ENCODE results near the gene SV2A.
"Not testable (repeated sequence)": the region's sequence is repeated elsewhere in the genome, so short reads cannot be mapped to it uniquely, and the experiment has no call there.

The SV2A gene

DNA sequence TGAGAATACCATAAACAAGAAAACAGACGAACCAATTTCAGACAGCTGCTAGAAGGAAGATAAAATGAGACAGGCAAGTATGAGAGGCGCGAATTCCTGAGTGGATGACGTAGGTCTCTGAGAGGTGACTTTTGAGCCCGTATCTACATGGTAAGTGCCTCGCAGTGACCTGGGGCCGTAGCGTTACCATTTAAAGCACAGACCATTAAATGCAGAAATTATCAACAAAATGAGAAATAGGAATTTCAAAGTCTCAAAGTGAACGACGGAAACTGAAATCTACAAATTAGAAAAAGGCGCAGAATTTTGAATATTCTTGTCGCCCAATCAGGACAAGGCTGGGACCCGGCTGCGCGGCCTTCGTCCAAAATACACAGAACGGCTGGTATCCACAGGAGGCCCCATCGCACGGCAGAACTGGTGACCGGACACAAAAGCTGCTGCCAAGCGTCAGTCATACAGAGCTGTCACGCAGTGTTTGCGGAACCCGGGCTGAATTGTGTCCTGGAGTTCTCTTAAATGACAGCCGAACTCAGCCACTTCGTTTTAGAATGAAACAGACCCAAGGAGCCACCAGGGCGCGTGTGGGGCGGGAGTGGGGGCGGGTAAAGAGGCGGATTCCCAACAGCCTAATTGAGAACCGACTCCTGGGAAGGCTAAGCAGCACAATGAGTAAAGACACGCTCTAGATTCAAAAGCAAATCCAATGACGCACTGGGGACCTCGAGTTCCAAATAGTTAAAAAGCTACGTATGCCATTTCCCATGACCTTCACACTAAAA, 32.1 kb downstream of the SV2A start:
- H3K36me3 Mint-ChIP-seq: no peaks in the 10 kb centered on the region
- no peaks in the 10 kb centered on the region for H3K27me3 Mint-ChIP-seq
- no peak overlapping the region for H3K27ac Mint-ChIP-seq
- no peak overlapping the region for H3K4me3 Mint-ChIP-seq
- peaks cover 11% of the 10 kb centered on the region for H3K4me1 Mint-ChIP-seq
- H3K9me3 Mint-ChIP-seq: no peaks in the 10 kb centered on the region

DNA sequence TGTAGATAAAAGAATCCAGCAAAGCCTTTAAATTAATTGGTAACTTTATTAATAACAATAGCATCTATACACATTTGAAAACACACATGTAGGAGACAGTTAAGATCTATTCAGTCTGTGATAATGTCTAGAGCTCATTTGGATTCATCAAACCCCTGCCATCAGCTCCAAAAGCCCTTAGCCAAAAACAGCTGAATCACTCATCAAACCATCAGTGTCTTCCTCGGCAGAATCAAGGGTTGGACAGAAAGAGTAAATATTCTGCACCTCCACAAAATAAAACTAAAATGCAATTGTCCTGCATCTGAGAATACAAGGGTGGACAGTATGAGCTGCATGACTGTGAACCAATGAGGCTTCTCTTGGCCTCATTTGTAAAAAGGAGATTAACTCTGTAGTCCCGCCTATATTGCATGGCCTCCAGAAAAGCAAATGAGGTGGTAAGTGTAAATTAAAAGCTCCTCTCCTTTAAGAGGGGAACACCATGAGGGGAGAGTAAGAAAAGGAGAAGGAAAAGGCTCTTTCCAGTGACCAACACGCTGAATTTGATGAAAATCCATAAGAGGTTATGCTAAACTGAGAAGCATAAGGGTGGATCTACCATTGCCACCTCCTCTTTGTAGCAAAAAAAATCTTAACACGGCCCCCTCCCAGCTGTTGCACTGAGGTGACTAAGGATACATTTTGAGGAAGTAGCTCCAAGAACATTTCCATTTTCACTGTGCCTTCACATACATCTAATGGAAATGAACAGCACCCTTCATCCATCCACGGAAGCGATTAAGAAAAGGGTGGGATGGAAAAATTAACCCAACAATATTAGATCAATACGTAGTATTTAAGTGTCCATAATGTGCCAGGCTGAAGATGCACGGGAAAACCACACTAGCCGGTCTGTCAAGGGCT, 33.0 kb downstream of the SV2A start:
- Mint-ChIP-seq H3K4me3 (no peak overlapping the region), H3K36me3 (no peaks in the 10 kb centered on the region), H3K27ac (no peak overlapping the region), H3K4me1 (peaks cover 17% of the 10 kb centered on the region), H3K27me3 (no peaks in the 10 kb centered on the region), H3K9me3 (no peaks in the 10 kb centered on the region)

DNA sequence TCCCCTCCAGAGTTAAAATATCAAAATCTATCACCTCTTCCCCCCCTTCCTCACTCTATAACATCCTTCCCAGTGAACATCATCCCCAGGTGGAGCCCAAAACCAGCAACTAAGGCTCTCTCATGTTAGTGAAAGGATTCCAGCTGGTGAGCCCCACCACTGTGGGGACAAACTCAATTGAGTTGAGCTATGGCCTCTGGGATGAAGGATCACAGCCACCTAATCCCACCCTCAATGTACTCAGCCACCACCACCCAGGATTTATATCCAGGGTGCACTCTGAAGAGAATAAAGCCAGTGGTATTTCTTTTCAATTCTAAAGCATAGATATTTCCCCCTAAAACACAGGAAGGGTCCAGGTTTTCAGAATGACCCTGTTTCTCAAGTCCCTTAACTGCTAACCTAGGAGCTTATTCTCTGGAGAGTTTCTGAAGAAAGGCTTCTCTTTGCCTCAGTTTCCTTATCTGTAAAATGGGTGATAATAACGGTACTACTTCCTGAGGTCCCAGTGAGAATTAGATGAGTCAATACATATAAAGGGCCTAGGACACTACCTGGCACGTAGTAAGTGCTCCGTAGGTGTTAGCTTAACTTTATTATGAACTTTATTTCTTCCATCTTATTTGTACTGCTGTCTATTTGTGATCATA, 33.9 kb downstream of the SV2A start:
- Mint-ChIP-seq H3K4me3 (peak overlapping the region; percentile 20), H3K9me3 (no peaks in the 10 kb centered on the region), H3K4me1 (peaks cover 27% of the 10 kb centered on the region), H3K27ac (peak overlapping the region; percentile 60), H3K36me3 (no peaks in the 10 kb centered on the region), H3K27me3 (no peaks in the 10 kb centered on the region)

DNA sequence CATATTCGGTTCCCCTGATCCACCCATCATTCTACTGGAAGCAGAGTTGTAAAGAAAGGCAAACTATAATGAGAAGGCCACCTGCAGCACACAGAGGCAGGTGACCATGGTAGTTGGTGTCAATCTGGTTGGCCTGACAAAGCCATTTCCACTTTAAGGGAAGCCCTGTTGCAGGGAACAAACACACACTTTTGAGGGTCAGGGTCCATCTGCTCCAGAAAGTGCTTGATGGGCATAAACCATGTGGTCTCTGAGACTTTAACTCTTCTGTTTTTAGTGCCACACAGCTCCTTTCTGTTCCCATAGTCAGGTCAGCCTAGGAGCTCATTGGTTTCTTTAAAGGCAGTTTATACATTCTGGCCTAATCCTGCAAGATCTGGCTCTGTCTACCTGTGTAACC, 35.8 kb downstream of the SV2A start:
- Mint-ChIP-seq H3K4me3 (no peak overlapping the region), H3K27ac (peak overlapping the region; percentile 63), H3K36me3 (peaks cover 2% of the 10 kb centered on the region), H3K9me3 (no peaks in the 10 kb centered on the region), H3K27me3 (no peaks in the 10 kb centered on the region), H3K4me1 (peaks cover 36% of the 10 kb centered on the region)

DNA sequence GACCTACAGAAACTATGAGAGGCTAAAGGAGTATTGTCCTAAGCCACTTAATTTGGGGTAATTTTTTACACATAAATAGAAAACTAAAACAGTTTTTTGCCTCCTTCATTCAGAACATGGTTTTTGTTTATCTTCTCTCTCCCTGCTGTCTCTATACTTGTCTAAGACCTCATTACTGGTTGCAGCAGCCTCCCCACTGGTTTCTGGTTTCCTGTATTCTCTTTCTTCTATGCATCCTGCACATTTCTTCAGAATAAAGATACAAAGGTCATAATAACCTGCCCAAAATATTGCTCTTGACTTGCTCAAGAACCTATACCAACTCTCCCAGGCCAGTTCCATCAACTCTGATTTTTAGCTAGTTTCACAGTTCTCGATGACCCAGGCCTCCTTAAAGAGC, 38.1 kb downstream of the SV2A start:
- Mint-ChIP-seq H3K36me3 (peaks cover 2% of the 10 kb centered on the region), H3K4me3 (no peak overlapping the region), H3K4me1 (peaks cover 36% of the 10 kb centered on the region), H3K27ac (peak overlapping the region; percentile 90), H3K9me3 (no peaks in the 10 kb centered on the region), H3K27me3 (no peaks in the 10 kb centered on the region)

DNA sequence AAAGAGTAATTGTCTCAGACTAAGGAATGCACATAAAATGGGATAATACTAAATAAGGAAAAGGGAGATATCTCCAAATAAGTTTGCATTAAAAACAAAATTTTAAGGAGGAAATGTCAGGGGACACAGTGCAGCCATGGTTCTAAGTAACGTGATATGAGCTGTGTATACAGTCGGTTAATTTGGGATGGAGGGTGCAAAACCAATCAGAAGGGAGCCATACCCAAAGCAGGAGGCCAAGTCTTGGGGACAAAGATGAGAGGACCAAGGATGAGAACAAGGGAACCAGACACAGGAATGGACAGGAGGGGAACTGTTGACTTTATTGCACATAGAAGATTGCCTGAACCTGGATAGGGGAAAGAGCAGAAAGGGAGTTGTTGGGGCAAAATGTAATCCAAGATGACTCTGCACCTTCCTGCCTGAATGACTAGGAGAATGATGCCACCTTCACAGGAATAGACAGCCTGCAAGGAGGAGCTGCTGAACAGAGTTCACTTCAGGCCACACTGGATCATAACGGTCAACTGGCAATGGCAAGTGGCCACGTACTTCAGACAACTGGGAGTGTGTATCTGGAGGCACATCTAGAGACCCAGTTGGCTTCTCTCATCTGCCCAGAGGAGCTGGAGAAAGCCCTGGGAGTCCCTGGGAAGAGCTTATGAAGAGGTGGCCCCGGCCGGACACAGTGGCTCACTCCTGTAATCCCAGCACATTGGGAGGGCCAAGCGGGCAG, 40.3 kb downstream of the SV2A start:
- peaks cover 34% of the 10 kb centered on the region for H3K4me1 Mint-ChIP-seq
- H3K27me3 Mint-ChIP-seq: no peaks in the 10 kb centered on the region
- H3K4me3 Mint-ChIP-seq: no peak overlapping the region
- H3K36me3 Mint-ChIP-seq: peaks cover 2% of the 10 kb centered on the region
- peak overlapping the region; percentile 59 for H3K27ac Mint-ChIP-seq
- H3K9me3 Mint-ChIP-seq: no peaks in the 10 kb centered on the region

DNA sequence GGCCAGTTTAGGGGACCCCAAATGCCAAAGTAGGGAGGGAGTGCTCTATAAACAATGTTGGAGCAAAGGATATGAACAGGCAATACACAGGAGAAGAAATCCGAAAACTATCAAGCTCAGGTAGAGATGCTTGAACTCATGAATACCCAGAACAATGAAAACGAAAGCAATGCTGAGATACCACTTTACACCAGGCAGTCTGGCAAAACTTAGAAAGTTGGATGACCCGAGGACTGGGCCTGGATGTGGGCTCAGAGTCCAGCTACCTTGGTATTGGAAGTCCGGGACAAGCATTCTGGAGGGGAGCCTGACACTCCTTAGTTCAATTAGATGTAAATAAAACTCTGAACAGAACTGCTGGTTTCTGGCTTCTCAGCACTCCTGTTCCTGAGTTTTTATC, 44.6 kb downstream of the SV2A start:
- not testable (repeated sequence) for H3K27ac Mint-ChIP-seq, H3K4me1 Mint-ChIP-seq, H3K27me3 Mint-ChIP-seq, H3K9me3 Mint-ChIP-seq, H3K4me3 Mint-ChIP-seq, H3K36me3 Mint-ChIP-seq

DNA sequence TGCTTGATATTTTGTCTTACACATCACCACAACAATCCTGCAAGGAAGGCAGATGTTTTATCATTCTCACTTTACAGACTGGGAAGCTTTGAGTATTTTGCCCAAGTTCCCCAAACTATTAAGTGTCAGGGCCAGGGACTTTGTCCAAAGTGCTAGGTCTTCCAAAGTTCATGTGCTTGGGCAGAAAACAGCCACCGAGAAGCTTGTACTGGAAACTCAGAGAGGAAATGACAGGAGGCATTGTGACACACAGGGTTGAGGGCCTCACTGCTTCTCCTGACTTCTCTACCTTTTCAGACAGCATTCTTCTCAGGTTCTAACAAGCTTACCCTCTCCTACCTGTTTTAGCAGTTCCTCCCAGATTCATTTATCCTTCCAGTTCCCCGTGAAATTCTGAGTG, 50.8 kb downstream of the SV2A start:
- H3K36me3 Mint-ChIP-seq, H3K4me1 Mint-ChIP-seq, H3K27me3 Mint-ChIP-seq, H3K27ac Mint-ChIP-seq, H3K4me3 Mint-ChIP-seq, H3K9me3 Mint-ChIP-seq: not testable (repeated sequence)

DNA sequence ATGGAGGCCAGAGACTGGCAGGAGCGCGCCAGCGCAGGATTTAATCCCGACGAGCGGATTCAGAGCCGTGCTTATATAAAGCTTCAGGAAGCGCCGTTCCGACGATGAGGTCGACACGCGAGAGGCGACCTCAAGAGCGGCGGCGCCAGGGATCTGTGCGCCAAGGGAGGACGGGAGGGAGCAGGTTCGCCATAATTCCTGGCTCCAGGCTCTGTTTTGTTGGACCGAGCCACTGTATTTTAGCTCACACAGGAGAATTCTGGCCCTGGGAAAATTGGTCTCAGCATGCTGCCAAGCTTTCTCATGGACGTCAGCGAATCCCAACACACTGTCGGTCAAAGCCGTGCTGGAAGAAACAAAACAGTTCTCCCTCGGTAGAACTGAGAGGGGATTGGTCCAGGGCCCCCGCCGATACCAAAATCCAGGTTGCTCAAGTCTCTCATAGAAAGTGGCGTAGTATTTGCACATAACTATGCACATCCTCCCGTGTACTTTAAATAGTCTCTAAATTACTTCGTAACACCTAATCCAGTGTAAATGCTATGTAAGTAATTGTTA, 56.1 kb downstream of the SV2A start:
- H3K4me3 Mint-ChIP-seq, H3K4me1 Mint-ChIP-seq, H3K27ac Mint-ChIP-seq, H3K27me3 Mint-ChIP-seq, H3K36me3 Mint-ChIP-seq, H3K9me3 Mint-ChIP-seq: not testable (repeated sequence)

DNA sequence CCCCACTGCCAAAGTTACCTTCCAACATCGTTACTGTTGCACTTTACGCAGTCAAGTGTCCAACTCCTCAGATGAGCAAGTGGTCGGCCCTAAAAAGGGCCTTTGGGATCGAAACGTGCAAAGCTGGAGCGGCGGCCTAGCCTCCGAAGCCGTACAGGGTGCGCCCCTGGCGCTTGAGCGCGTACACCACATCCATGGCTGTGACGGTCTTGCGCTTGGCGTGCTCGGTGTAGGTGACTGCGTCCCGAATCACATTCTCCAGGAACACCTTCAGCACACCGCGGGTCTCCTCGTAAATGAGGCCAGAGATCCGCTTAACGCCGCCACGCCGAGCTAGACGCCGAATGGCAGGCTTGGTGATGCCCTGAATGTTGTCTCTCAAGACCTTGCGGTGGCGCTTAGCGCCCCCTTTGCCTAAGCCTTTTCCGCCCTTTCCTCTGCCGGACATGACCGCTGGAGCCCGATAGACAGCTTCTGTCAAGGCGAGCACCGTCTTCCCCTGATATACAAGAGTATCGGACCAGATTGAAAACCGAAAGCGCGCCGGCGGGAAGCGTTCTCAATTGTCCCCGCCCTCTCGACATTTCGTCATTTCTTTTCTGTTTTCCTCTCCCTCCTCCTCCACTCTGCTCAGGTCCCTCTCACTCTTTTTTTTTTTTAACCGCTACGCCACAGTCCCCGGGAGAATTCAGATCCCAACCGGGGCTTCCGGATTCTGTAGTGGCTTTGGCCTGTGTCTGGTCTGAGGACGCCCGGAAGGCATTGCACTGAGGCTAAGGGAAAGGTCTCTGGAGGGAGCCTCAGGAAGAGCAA, 56.8 kb downstream of the SV2A start:
- H3K36me3 Mint-ChIP-seq, H3K4me1 Mint-ChIP-seq, H3K27me3 Mint-ChIP-seq, H3K4me3 Mint-ChIP-seq, H3K9me3 Mint-ChIP-seq, H3K27ac Mint-ChIP-seq: not testable (repeated sequence)

DNA sequence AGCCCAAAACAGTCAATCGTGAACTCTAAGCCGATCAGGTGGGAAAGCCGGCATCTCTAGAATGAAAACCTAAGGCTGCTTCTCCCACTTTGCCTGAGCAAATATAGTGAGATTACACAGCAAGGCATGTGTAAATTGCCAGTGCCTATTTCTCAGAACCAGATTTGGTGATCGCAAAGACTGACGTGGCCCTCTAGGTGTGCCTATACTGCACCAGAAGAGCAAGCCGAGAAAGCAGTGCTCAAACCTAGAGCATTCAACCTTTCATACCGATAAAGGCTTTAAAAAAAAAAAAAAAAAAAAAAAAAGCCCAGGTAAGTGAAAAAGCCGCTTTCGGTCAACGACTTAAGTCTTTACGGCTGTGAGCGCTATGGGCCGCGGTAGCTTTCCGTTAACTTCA, 57.4 kb downstream of the SV2A start:
- H3K36me3 Mint-ChIP-seq, H3K4me3 Mint-ChIP-seq, H3K27ac Mint-ChIP-seq, H3K27me3 Mint-ChIP-seq, H3K4me1 Mint-ChIP-seq, H3K9me3 Mint-ChIP-seq: not testable (repeated sequence)
